Measurements from ENCODE around the gene HMOX2.

GRCh38 chr16:4505356-4506147 lies 29.4 kb downstream of the HMOX2 start:
- TF ChIP-seq CTCF (IDR thresholded peaks at IDR 0.05) = no peak
- TF ChIP-seq POLR2A (IDR thresholded peaks at IDR 0.05) = no peak
